Calu3 (cell line): ENCODE results near the gene TANGO6. TPM values are rescaled to one million over a fixed set of nuclear protein-coding genes. Genes with fewer than 3 reads are reported as not detected.

ENCODE experiments used
- BruUV-seq: library from RNA; stranded (reverse); fragments of 400-500 nt; replicated peaks from 2 replicates; lab custom pipeline; 2021; lab: Mats Ljungman, UMichigan
- CTCF ChIA-PET: fragments of 300-600 bp; sonication (Branson Sonifier 250); formaldehyde crosslinking; loops from one replicate; lab custom pipeline; 2022; ENCODE audit warnings: antibody characterized with exemption; lab: Charles Lee
- DNase-seq: peaks from one replicate; pipeline ENCODE4 v3.0.0; 2022
- H3K27ac Mint-ChIP-seq: one replicate; pipeline ENCODE4 v1.8.0; 2022; ENCODE audit warnings: mixed read lengths; ENCODE audit not compliant: unreplicated experiment
- H3K27me3 Mint-ChIP-seq: one replicate; pipeline ENCODE4 v1.8.0; 2022; ENCODE audit warnings: mixed read lengths; ENCODE audit not compliant: unreplicated experiment
- H3K36me3 Mint-ChIP-seq: one replicate; pipeline ENCODE4 v1.8.0; 2022; ENCODE audit warnings: mild to moderate bottlenecking, moderate library complexity, mixed read lengths; ENCODE audit not compliant: insufficient read depth, unreplicated experiment
- H3K4me1 Mint-ChIP-seq: one replicate; pipeline ENCODE4 v1.8.0; 2022; ENCODE audit warnings: mild to moderate bottlenecking, low read depth, mixed read lengths; ENCODE audit not compliant: unreplicated experiment
- H3K4me3 Mint-ChIP-seq: one replicate; pipeline ENCODE4 v1.8.0; 2022; ENCODE audit warnings: mild to moderate bottlenecking, low read depth, moderate library complexity, mixed read lengths; ENCODE audit not compliant: unreplicated experiment
- H3K9me3 Mint-ChIP-seq: one replicate; pipeline ENCODE4 v1.8.0; 2022; ENCODE audit warnings: low read depth, mixed read lengths; ENCODE audit not compliant: unreplicated experiment
- CTCF ChIP-seq: fragments of 200-600 bp; IDR thresholded peaks from one replicate; pipeline ENCODE4 v1.8.0; 2022; ENCODE audit warnings: antibody characterized with exemption; ENCODE audit not compliant: unreplicated experiment
- intact Hi-C: fragments of 100-400 bp; cut with micrococcal nuclease; formaldehyde crosslinking; loops from one replicate; pipeline ENCODE4 v1.10.0; 2022; ENCODE audit not compliant: unreplicated experiment
- total RNA-seq: library from RNA; stranded (reverse); gene quantifications from 2 replicates; pipeline ENCODE4 v1.2.3, GENCODE V29; 2022

TANGO6 gene
- total RNA-seq, 1 experiment from 2014 or later = 18.0 TPM

GRCh38 chr16:69064124-69064763 is 220.9 kb downstream of the TANGO6 start:
- H3K4me3 Mint-ChIP-seq = no peak overlapping the region
- H3K27me3 Mint-ChIP-seq = no peaks in the 10 kb centered on the region
- CTCF ChIA-PET = no interaction called here
- no peak for TF ChIP-seq CTCF
- intact Hi-C loops = no loop called here
- DNase-seq = no peak
- no peaks in the 10 kb centered on the region for H3K36me3 Mint-ChIP-seq
- no peak overlapping the region for H3K27ac Mint-ChIP-seq
- no peaks in the 10 kb centered on the region for H3K9me3 Mint-ChIP-seq
- BruUV-seq = no TSS peak
- no peaks in the 10 kb centered on the region for H3K4me1 Mint-ChIP-seq

GRCh38 chr16:69064764-69065313 is 221.5 kb downstream of the TANGO6 start:
- Mint-ChIP-seq H3K27me3 (no peaks in the 10 kb centered on the region), H3K4me3 (no peak overlapping the region), H3K9me3 (no peaks in the 10 kb centered on the region), H3K36me3 (no peaks in the 10 kb centered on the region), H3K4me1 (no peaks in the 10 kb centered on the region), H3K27ac (no peak overlapping the region)
- intact Hi-C loops = no loop called here
- CTCF ChIA-PET = no interaction called here
- DNase-seq = no peak
- no peak for TF ChIP-seq CTCF
- BruUV-seq = no TSS peak

GRCh38 chr16:69069504-69069903 is 226.2 kb downstream of the TANGO6 start:
- H3K4me3 Mint-ChIP-seq = no peak overlapping the region

GRCh38 chr16:69071036-69071435 is 227.7 kb downstream of the TANGO6 start:
- no peak overlapping the region for H3K27ac Mint-ChIP-seq
- no peak for TF ChIP-seq CTCF
- peaks cover 36% of the 10 kb centered on the region for H3K4me1 Mint-ChIP-seq
- intact Hi-C loops = no loop called here
- no peaks in the 10 kb centered on the region for H3K9me3 Mint-ChIP-seq
- no peak overlapping the region for H3K4me3 Mint-ChIP-seq
- H3K27me3 Mint-ChIP-seq = no peaks in the 10 kb centered on the region
- no TSS peak for BruUV-seq
- peaks cover 13% of the 10 kb centered on the region for H3K36me3 Mint-ChIP-seq
- DNase-seq = no peak
- CTCF ChIA-PET = no interaction called here

More at GRCh38 chr16:69069504-69069903, 226.2 kb downstream of the TANGO6 start:
- no peaks in the 10 kb centered on the region for H3K27me3 Mint-ChIP-seq
- intact Hi-C loops = no loop called here
- no TSS peak for BruUV-seq
- no peak for DNase-seq
- H3K36me3 Mint-ChIP-seq = peaks cover 8% of the 10 kb centered on the region
- CTCF ChIA-PET = interaction anchor here (0.6 kb wide), 1 partner anchor 12 kb away, joined by 4 read pairs; no protein-coding TSS in a partner anchor
- H3K27ac Mint-ChIP-seq = no peak overlapping the region
- no peaks in the 10 kb centered on the region for H3K9me3 Mint-ChIP-seq
- H3K4me1 Mint-ChIP-seq = peaks cover 35% of the 10 kb centered on the region
- TF ChIP-seq CTCF = no peak
